Endometrium (tissue), 2 donors: ENCODE data around the gene MCOLN1.

ENCODE experiments used
- FAIRE-seq: peaks from 2 replicates; lab custom pipeline; 2012; peaks lifted over from hg19 to GRCh38; lab: Jason Lieb, UNC
- donor health status: control.
- donor health status: control.

The MCOLN1 gene

GRCh38 chr19:7504684-7505083 lies 17.7 kb upstream of the MCOLN1 start:
- no peak for FAIRE-seq

- FAIRE-seq = no peak
Observed at GRCh38 chr19:7505288-7505681, 17.1 kb upstream of the MCOLN1 start.

GRCh38 chr19:7505682-7506384 lies 16.6 kb upstream of the MCOLN1 start:
- FAIRE-seq = no peak

GRCh38 chr19:7506385-7507328 lies 15.8 kb upstream of the MCOLN1 start:
- FAIRE-seq = no peak

- FAIRE-seq = no peak
Observed at GRCh38 chr19:7507884-7508283, 14.5 kb upstream of the MCOLN1 start.

GRCh38 chr19:7509625-7510024 lies 12.8 kb upstream of the MCOLN1 start:
- FAIRE-seq = no peak

GRCh38 chr19:7512400-7512851 lies 10.0 kb upstream of the MCOLN1 start:
- FAIRE-seq = no peak

- no peak for FAIRE-seq
Observed at GRCh38 chr19:7513809-7514642, 8.4 kb upstream of the MCOLN1 start.

GRCh38 chr19:7515110-7515644 lies 7.2 kb upstream of the MCOLN1 start:
- FAIRE-seq = no peak

GRCh38 chr19:7515645-7516151 lies 6.7 kb upstream of the MCOLN1 start, which contains the start of gene ZNF358:
Gene ZNF358 (plus strand): TSS chr19:7516103. CDS start chr19:7519243, 3,140 bp downstream.
- FAIRE-seq = no peak

- no peak for FAIRE-seq
Observed at GRCh38 chr19:7516333-7516732, 6.1 kb upstream of the MCOLN1 start.

- FAIRE-seq = no peak
Observed at GRCh38 chr19:7516878-7517277, 5.5 kb upstream of the MCOLN1 start.

GRCh38 chr19:7519361-7520130 lies 2.9 kb upstream of the MCOLN1 start:
- FAIRE-seq = no peak

GRCh38 chr19:7520131-7521051 lies 2.0 kb upstream of the MCOLN1 start:
- FAIRE-seq = no peak

- no peak for FAIRE-seq
Observed at GRCh38 chr19:7521551-7522071, 813 bp upstream of the MCOLN1 start.

- FAIRE-seq = no peak
Observed at GRCh38 chr19:7522923-7523667, 671 bp downstream of the MCOLN1 start.

GRCh38 chr19:7524523-7524922 lies 2.1 kb downstream of the MCOLN1 start:
- no peak for FAIRE-seq

GRCh38 chr19:7524992-7525739 lies 2.7 kb downstream of the MCOLN1 start:
- FAIRE-seq = no peak
